Activated B cell treated with CpG ODN at 0.5 μM for 24 hours (primary cell): ENCODE measurements around the gene TAF9B. TPM values are rescaled to one million over a fixed set of nuclear protein-coding genes. Genes with fewer than 3 reads are reported as not detected.

Experiments used
- ATAC-seq: fragments of 200-7000 bp; cut with Tn5 transposase; one replicate; pipeline ENCODE4 v1.10.0; 2021; ENCODE audit warnings: low read depth, mild to moderate bottlenecking, moderate library complexity
- CTCF ChIA-PET: fragments of 350-600 bp; sonication (Branson Sonifier 250); formaldehyde crosslinking; loops from one replicate; lab custom pipeline; 2021; ENCODE audit warnings: antibody characterized with exemption; lab: Charles Lee
- POLR2A ChIA-PET: fragments of 350-600 bp; sonication (Branson Sonifier 250); formaldehyde crosslinking; loops from one replicate; lab custom pipeline; 2021; ENCODE audit warnings: antibody characterized with exemption; lab: Charles Lee
- DNase-seq: peaks from one replicate; pipeline ENCODE4 v3.0.0; 2022
- H3K27ac Mint-ChIP-seq: one replicate; pipeline ENCODE4 v1.8.0; 2020; ENCODE audit warnings: mixed read lengths
- H3K27me3 Mint-ChIP-seq: one replicate; pipeline ENCODE4 v1.8.0; 2021; ENCODE audit warnings: mixed read lengths
- H3K36me3 Mint-ChIP-seq: one replicate; pipeline ENCODE4 v1.8.0; 2021; ENCODE audit warnings: low read depth, mixed read lengths
- H3K4me1 Mint-ChIP-seq: one replicate; pipeline ENCODE4 v1.8.0; 2021; ENCODE audit warnings: mixed read lengths
- H3K4me3 Mint-ChIP-seq: one replicate; pipeline ENCODE4 v1.8.0; 2020; ENCODE audit warnings: mild to moderate bottlenecking, mixed read lengths
- H3K9me3 Mint-ChIP-seq: one replicate; pipeline ENCODE4 v1.8.0; 2020; ENCODE audit warnings: mixed read lengths
- CTCF ChIP-seq: fragments of 200-600 bp; IDR thresholded peaks from one replicate; pipeline ENCODE4 v1.8.0; 2022; ENCODE audit warnings: antibody characterized with exemption, mild to moderate bottlenecking
- intact Hi-C: fragments of 100-400 bp; cut with micrococcal nuclease; formaldehyde crosslinking; loops from one replicate; pipeline ENCODE4 v1.15.1; 2024
- total RNA-seq: library from RNA; stranded (reverse); gene quantifications from 2 replicates; pipeline ENCODE4 v1.2.3, GENCODE V29; 2022

Gene TAF9B
- total RNA-seq, 1 donor from 2014 or later: 16.2 TPM

GRCh38 chrX:78104447-78105176, 34.8 kb downstream of the TAF9B start:
- no peaks in the 10 kb centered on the region for H3K9me3 Mint-ChIP-seq
- peak overlapping the region; percentile 90 for H3K27ac Mint-ChIP-seq
- ChIA-PET CTCF (no interaction called here), POLR2A (interaction anchor here (0.6 to 1.6 kb wide), 5 partner anchors 33 to 637 kb away, joined by 3 to 4 read pairs (median 4); partner anchors contain the start of genes ATP7A and COX7B)
- peak overlapping the region; percentile 87 for H3K4me3 Mint-ChIP-seq
- ATAC-seq (peak; percentile 14), DNase-seq (no peak)
- intact Hi-C loops: loop anchor here (1.0 to 10.0 kb wide), 8 partner anchors 35 to 844 kb away; partner anchors contain the start of genes ATP7A, ATRX, COX7B and CYSLTR1
- H3K27me3 Mint-ChIP-seq: peaks cover 2% of the 10 kb centered on the region
- no peak for TF ChIP-seq CTCF
- H3K36me3 Mint-ChIP-seq: peaks cover 30% of the 10 kb centered on the region
- H3K4me1 Mint-ChIP-seq: peaks cover 48% of the 10 kb centered on the region

- Mint-ChIP-seq H3K27ac (peak within 1 kb of the TSS; percentile 90), H3K4me3 (peak within 1 kb of the TSS; percentile 87), H3K4me1 (peaks cover 41% of the 10 kb centered on the region), H3K27me3 (peaks cover 2% of the 10 kb centered on the region), H3K36me3 (peaks cover 27% of the 10 kb centered on the region), H3K9me3 (no peaks in the 10 kb centered on the region)
- TF ChIP-seq CTCF: no peak
- ChIA-PET POLR2A (interaction anchor here (0.6 to 1.6 kb wide), 4 partner anchors 34 to 637 kb away, joined by 3 to 4 read pairs (median 4); partner anchors contain the start of gene ATP7A), CTCF (no interaction called here)
- intact Hi-C loops: loop anchor here (1.0 to 10.0 kb wide), 8 partner anchors 35 to 845 kb away; partner anchors contain the start of genes ATP7A, ATRX, COX7B and CYSLTR1
- ATAC-seq: peak; percentile 95
- peak; percentile 81 for DNase-seq
Measured at GRCh38 chrX:78103623-78104446, 35.6 kb downstream of the TAF9B start, which contains the start of gene PGK1. TSS of gene PGK1 (plus strand) at chrX:78104248. CDS start at chrX:78104341, 93 bp downstream.

- no peak for ATAC-seq
- peaks cover 2% of the 10 kb centered on the region for H3K27me3 Mint-ChIP-seq
- H3K4me3 Mint-ChIP-seq: peak overlapping the region; percentile 87
- DNase-seq: no peak
- no peaks in the 10 kb centered on the region for H3K9me3 Mint-ChIP-seq
- H3K36me3 Mint-ChIP-seq: peaks cover 26% of the 10 kb centered on the region
- H3K4me1 Mint-ChIP-seq: peaks cover 34% of the 10 kb centered on the region
- CTCF ChIA-PET: no interaction called here
- H3K27ac Mint-ChIP-seq: peak overlapping the region; percentile 90
- POLR2A ChIA-PET: no interaction called here
- no peak for TF ChIP-seq CTCF
- intact Hi-C loops: loop anchor here (10.0 kb wide), 3 partner anchors 222 to 652 kb away; partner anchors contain the start of gene CYSLTR1
Measured at GRCh38 chrX:78103001-78103622, 36.3 kb downstream of the TAF9B start.

- peaks cover 24% of the 10 kb centered on the region for H3K4me1 Mint-ChIP-seq
- H3K27ac Mint-ChIP-seq: no peak overlapping the region
- intact Hi-C loops: loop anchor here (10.0 kb wide), 3 partner anchors 223 to 653 kb away; partner anchors contain the start of gene CYSLTR1
- no peaks in the 10 kb centered on the region for H3K9me3 Mint-ChIP-seq
- POLR2A ChIA-PET: no interaction called here
- H3K27me3 Mint-ChIP-seq: peaks cover 2% of the 10 kb centered on the region
- H3K4me3 Mint-ChIP-seq: no peak overlapping the region
- DNase-seq: no peak
- CTCF ChIA-PET: no interaction called here
- H3K36me3 Mint-ChIP-seq: peaks cover 18% of the 10 kb centered on the region
- no peak for ATAC-seq
- no peak for TF ChIP-seq CTCF
Measured at GRCh38 chrX:78102091-78102490, 37.4 kb downstream of the TAF9B start.
